SK-N-SH (cell line): Measurements from ENCODE around the gene CST3. TPM values are rescaled to one million over a fixed set of nuclear protein-coding genes. Genes with fewer than 3 reads are reported as not detected.

ENCODE experiments used
- CTCF ChIA-PET: fragments of 300-600, 350-600 bp; formaldehyde crosslinking; extraction: SDS; loops from one replicate; lab custom pipeline; 2021; lab: Yijun Ruan, JAX
- POLR2A ChIA-PET: fragments of 350-600 bp; sonication (Branson Sonifier 250); formaldehyde crosslinking; extraction: SDS; loops from one replicate; lab custom pipeline; 2020; ENCODE audit warnings: antibody characterized with exemption, inconsistent platforms; lab: Yijun Ruan, JAX
- DNase-seq: peaks from one replicate; pipeline ENCODE4 v3.0.0; 2012
- H2AFZ ChIP-seq: fragments of 200-600 bp; sonication (generic); 2 replicates; pipeline ENCODE4 v1.8.1; 2016; ENCODE audit warnings: antibody characterized with exemption, mild to moderate bottlenecking, low read depth
- H3F3A ChIP-seq: fragments of 200-600 bp; sonication (generic); replicated peaks from 2 replicates; pipeline ENCODE3; 2016; ENCODE audit warnings: antibody characterized with exemption, mild to moderate bottlenecking; ENCODE audit not compliant: insufficient read depth
- H3K27ac ChIP-seq, 2 experiments: fragments of 200-500 bp in 1 of 2; fragments of 200-600 bp in 1 of 2; sonication (Bioruptor generic) in 1 of 2; sonication (generic), shearing (Covaris generic) in 1 of 2; 2 replicates each; pipeline versions ENCODE4 v1.5.1 to v1.6.1; 2014 to 2016; ENCODE audit warnings: low read depth in 2 of 2, inconsistent platforms in 1 of 2, low read length in 1 of 2, mild to moderate bottlenecking in 1 of 2, mixed read lengths in 1 of 2
- H3K27me3 ChIP-seq: fragments of 200-600 bp; sonication (generic), shearing (Covaris generic); 2 replicates; pipeline ENCODE4 v1.6.1; 2016; ENCODE audit warnings: mixed run types; ENCODE audit not compliant: insufficient read depth
- H3K36me3 ChIP-seq, 2 experiments: fragments of 200-500 bp in 1 of 2; fragments of 200-600 bp in 1 of 2; sonication (Bioruptor generic) in 1 of 2; sonication (generic) in 1 of 2; replicated peaks in 1 of 2; 2 replicates each; pipeline versions ENCODE3 to v1.5.1; 2014 to 2016; ENCODE audit warnings: low read length in 1 of 2, mild to moderate bottlenecking in 1 of 2; ENCODE audit not compliant: insufficient read depth in 2 of 2, control insufficient read depth in 1 of 2
- H3K4me1 ChIP-seq, 2 experiments: fragments of 200-500 bp in 1 of 2; fragments of 200-600 bp in 1 of 2; sonication (Bioruptor generic) in 1 of 2; sonication (generic), shearing (Covaris generic) in 1 of 2; 2 replicates each; pipeline versions ENCODE4 v1.5.1 to v1.6.1; 2014 to 2016; ENCODE audit warnings: low read depth in 1 of 2, low read length in 1 of 2, mixed run types in 1 of 2; ENCODE audit not compliant: insufficient read depth in 2 of 2, control insufficient read depth in 1 of 2
- H3K4me2 ChIP-seq: fragments of 200-600 bp; sonication (generic), shearing (Covaris generic); 2 replicates; pipeline ENCODE4 v1.6.1; 2017; ENCODE audit warnings: mixed run types
- H3K4me3 ChIP-seq, 2 experiments: fragments of 200-500 bp in 1 of 2; fragments of 200-600 bp in 1 of 2; sonication (Bioruptor generic) in 1 of 2; sonication (generic), shearing (Covaris generic) in 1 of 2; 2 replicates each; pipeline versions ENCODE4 v1.5.1 to v1.8.1; 2014 to 2016; ENCODE audit warnings: low read depth in 2 of 2, inconsistent platforms in 1 of 2, low read length in 1 of 2, mild to moderate bottlenecking in 1 of 2, mixed read lengths in 1 of 2, moderate library complexity in 1 of 2
- H3K79me2 ChIP-seq: fragments of 200-600 bp; sonication (generic); 2 replicates; pipeline ENCODE4 v1.8.1; 2017; ENCODE audit warnings: mild to moderate bottlenecking; ENCODE audit not compliant: insufficient read depth
- H3K9ac ChIP-seq: fragments of 200-600 bp; sonication (generic); 2 replicates; pipeline ENCODE4 v1.6.1; 2017; ENCODE audit warnings: mixed run types
- H3K9me2 ChIP-seq: fragments of 200-600 bp; sonication (generic); 2 replicates; pipeline ENCODE4 v1.6.1; 2017; ENCODE audit warnings: mixed run types
- H3K9me3 ChIP-seq: fragments of 200-600 bp; sonication (generic); 2 replicates; pipeline ENCODE4 v1.6.1; 2017; ENCODE audit warnings: mixed run types, mild to moderate bottlenecking, moderate library complexity
- H4K20me1 ChIP-seq: fragments of 200-600 bp; sonication (generic); 2 replicates; pipeline ENCODE4 v1.6.1; 2017; ENCODE audit warnings: mild to moderate bottlenecking, mixed run types; ENCODE audit not compliant: insufficient read depth
- CHD2 ChIP-seq: fragments of 150-350 bp; IDR thresholded peaks from 2 replicates; pipeline ENCODE4 v1.6.1; 2018; ENCODE audit warnings: low read length; ENCODE audit not compliant: partially characterized antibody
- EP300 ChIP-seq, 2 experiments: IDR thresholded peaks; 2 replicates each; pipeline versions ENCODE4 v1.4.0 to v1.6.1; 2012; ENCODE audit warnings: borderline replicate concordance in 1 of 2, low read depth in 1 of 2, low read length in 1 of 2
- FOSL2 ChIP-seq: IDR thresholded peaks from 2 replicates; pipeline ENCODE4 v1.4.0; 2012; ENCODE audit warnings: low read depth, mild to moderate bottlenecking, moderate library complexity, borderline replicate concordance
- FOXJ3 ChIP-seq: sonication (generic); formaldehyde crosslinking; IDR thresholded peaks from 2 replicates; pipeline ENCODE4 v1.5.1; 2020; ENCODE audit warnings: mild to moderate bottlenecking, missing genetic modification reagents
- FOXM1 ChIP-seq: IDR thresholded peaks from 2 replicates; pipeline ENCODE4 v1.4.0; 2012; ENCODE audit warnings: low read depth, mild to moderate bottlenecking
- GATA2 ChIP-seq: sonication (generic); formaldehyde crosslinking; IDR thresholded peaks from 2 replicates; pipeline ENCODE4 v1.5.0; 2020; ENCODE audit warnings: mild to moderate bottlenecking, missing genetic modification reagents
- MEF2A ChIP-seq: IDR thresholded peaks from 2 replicates; pipeline ENCODE4 v1.4.0; 2012; ENCODE audit warnings: low read depth, borderline replicate concordance
- MXI1 ChIP-seq: IDR thresholded peaks from 2 replicates; pipeline ENCODE4 v1.6.1; 2012; ENCODE audit warnings: mild to moderate bottlenecking, low read depth, low read length, improper control_type of control experiment
- NFIC ChIP-seq: IDR thresholded peaks from 2 replicates; pipeline ENCODE4 v1.4.0; 2012; ENCODE audit warnings: borderline replicate concordance
- NRF1 ChIP-seq: IDR thresholded peaks from 2 replicates; pipeline ENCODE4 v1.6.1; 2012; ENCODE audit warnings: low read depth, mild to moderate bottlenecking, low read length
- POLR2AphosphoS5 ChIP-seq: IDR thresholded peaks from 2 replicates; pipeline ENCODE4 v1.6.1; 2012; ENCODE audit warnings: low read depth, low read length
- RCOR1 ChIP-seq: fragments of 150-350 bp; IDR thresholded peaks from 2 replicates; pipeline ENCODE4 v1.6.1; 2017; ENCODE audit warnings: antibody characterized with exemption, low read length
- RFX5 ChIP-seq: IDR thresholded peaks from 2 replicates; pipeline ENCODE4 v1.6.1; 2012; ENCODE audit warnings: mild to moderate bottlenecking, improper control_type of control experiment, low read length
- SIN3A ChIP-seq: IDR thresholded peaks from 2 replicates; pipeline ENCODE4 v1.6.1; 2012; ENCODE audit warnings: low read depth, mild to moderate bottlenecking, low read length, moderate library complexity, borderline replicate concordance
- SMC3 ChIP-seq: IDR thresholded peaks from 2 replicates; pipeline ENCODE4 v1.6.1; 2012; ENCODE audit warnings: low read depth, low read length, improper control_type of control experiment
- TCF12 ChIP-seq: IDR thresholded peaks from 2 replicates; pipeline ENCODE4 v1.4.0; 2012
- TEAD4 ChIP-seq: IDR thresholded peaks from 2 replicates; pipeline ENCODE4 v1.4.0; 2012; ENCODE audit warnings: mild to moderate bottlenecking, borderline replicate concordance; ENCODE audit not compliant: insufficient read depth
- whole genome bisulfite sequencing: methylation state at CpG from one replicate; pipeline ENCODE4 v1.1.6; 2017; ENCODE audit warnings: low lambda C conversion rate; 5-methylcytosine and 5-hydroxymethylcytosine counted together
- polyA plus RNA-seq, 3 experiments: library from polyadenylated mRNA; depleted of rRNA; stranded (reverse); fragments of >200 nt; gene quantifications; 2 replicates each; pipeline ENCODE4 v1.2.3, GENCODE V29; 2012
- TF ChIP-seq, protein P1 (sequence below): IDR thresholded peaks from 2 replicates; pipeline ENCODE4 v1.4.0; 2012; ENCODE audit warnings: low read depth, borderline replicate concordance
- TF ChIP-seq, protein P2 (sequence below): fragments of 150-350 bp; IDR thresholded peaks from 2 replicates; pipeline ENCODE4 v1.6.1; 2016; ENCODE audit warnings: mild to moderate bottlenecking, low read depth, low read length
- TF ChIP-seq, protein P3 (sequence below): fragments of 200-600 bp; sonication (generic); IDR thresholded peaks from 2 replicates; pipeline ENCODE4 v1.6.1; 2017; ENCODE audit warnings: antibody characterized with exemption, mild to moderate bottlenecking, moderate library complexity

Gene CST3
- polyA plus RNA-seq, 1 of the 3 experiments (the other 2 are of a cell fraction): 428 TPM

DNA sequence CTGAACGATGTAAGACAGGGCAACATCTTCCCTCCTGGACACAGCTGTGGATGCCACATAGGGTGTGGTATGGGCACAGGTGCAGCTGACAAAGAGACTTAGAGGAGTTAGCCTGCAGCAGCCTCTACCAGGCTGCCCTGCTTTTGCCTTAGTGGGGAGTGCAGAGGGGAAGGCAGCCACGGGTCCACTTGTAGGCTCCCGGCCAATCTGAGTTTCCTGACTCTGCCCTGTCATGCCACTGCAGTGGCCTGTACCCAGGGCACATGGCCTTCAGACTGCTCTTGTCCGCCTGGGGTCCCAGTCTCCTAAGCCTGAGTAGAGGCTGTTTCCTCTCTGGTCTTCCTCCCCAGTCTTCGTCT, 52.3 kb downstream of the CST3 start:
- no peak for DNase-seq
- H3K4me3 ChIP-seq: no peak overlapping the region
- POLR2A ChIA-PET: no interaction called here
- CTCF ChIA-PET: interaction anchor here (0.9 to 1.2 kb wide), 2 partner anchors 13 kb away, joined by 3 read pairs; no protein-coding TSS in a partner anchor
- no peaks in the 10 kb centered on the region for H3F3A ChIP-seq
- H3K4me2 ChIP-seq: no peak overlapping the region
- no peaks in the 10 kb centered on the region for H4K20me1 ChIP-seq
- no peak overlapping the region for H3K9ac ChIP-seq
- H3K9me2 ChIP-seq: no peaks in the 10 kb centered on the region
- no peaks in the 10 kb centered on the region for H3K36me3 ChIP-seq
- no peaks in the 10 kb centered on the region for H3K9me3 ChIP-seq
- H3K79me2 ChIP-seq: no peaks in the 10 kb centered on the region
- H3K27me3 ChIP-seq: no peaks in the 10 kb centered on the region
- H2AFZ ChIP-seq: no peak overlapping the region
- WGBS: 4% methylated on average over 4 of the region's 5 CpGs
- no peak for TF ChIP-seq MXI1
- TF ChIP-seq, protein P1, sequence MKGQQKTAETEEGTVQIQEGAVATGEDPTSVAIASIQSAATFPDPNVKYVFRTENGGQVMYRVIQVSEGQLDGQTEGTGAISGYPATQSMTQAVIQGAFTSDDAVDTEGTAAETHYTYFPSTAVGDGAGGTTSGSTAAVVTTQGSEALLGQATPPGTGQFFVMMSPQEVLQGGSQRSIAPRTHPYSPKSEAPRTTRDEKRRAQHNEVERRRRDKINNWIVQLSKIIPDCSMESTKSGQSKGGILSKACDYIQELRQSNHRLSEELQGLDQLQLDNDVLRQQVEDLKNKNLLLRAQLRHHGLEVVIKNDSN: no peak
- no peak for TF ChIP-seq NRF1
- TF ChIP-seq FOXJ3 (CRISPR knock-in tag): no peak
- no peak for TF ChIP-seq FOXM1
- TF ChIP-seq CHD2: no peak
- TF ChIP-seq SIN3A: no peak
- no peak for TF ChIP-seq SMC3
- no peak for TF ChIP-seq NFIC
- no peak for TF ChIP-seq FOSL2
- no peak overlapping the region for H3K27ac ChIP-seq
- H3K4me1 ChIP-seq: no peaks in the 10 kb centered on the region

DNA sequence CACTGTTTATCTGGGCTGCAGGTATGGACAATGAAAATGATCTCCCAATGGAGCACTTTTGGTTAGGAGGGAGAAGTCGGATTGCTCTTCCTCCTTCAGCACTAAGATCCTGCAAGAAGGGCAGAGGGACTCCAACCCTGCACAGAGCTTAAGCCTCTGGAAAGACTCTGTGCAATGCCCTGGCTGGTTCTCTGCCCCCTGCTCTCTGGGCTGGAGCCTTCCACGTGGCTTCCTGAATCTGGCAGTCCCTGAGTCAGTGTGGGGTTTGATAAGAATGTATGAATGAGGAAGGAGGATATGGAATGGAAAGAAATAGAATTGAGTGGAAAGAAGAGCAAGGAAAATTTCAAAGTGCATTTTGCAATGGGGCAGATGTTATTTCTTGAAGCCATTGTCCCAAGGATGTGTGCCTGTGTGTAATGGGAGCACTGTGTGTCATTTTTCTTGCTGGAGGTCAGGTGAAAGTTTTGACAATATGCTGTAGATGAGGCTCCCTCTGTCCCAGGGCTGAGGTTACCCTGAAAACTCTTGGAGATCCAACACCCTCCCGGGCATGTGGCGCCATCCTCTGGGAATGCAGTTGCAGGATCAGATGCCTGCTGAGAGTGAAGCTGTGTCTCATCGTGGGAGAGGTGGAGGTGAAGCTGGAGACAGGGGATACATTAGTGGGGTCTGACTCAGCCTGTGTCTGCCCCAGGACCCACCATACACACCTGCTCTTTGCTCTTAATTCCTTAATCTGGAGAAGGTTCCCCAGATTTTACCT, 53.1 kb downstream of the CST3 start:
- Histone ChIP-seq H3K4me3 (no peak overlapping the region), H3K4me1 (no peaks in the 10 kb centered on the region), H3K4me2 (no peak overlapping the region), H3K9me2 (no peaks in the 10 kb centered on the region), H3K79me2 (no peaks in the 10 kb centered on the region), H3K36me3 (no peaks in the 10 kb centered on the region), H3K27ac (no peak overlapping the region), H4K20me1 (no peaks in the 10 kb centered on the region), H3K27me3 (no peaks in the 10 kb centered on the region), H3K9me3 (no peaks in the 10 kb centered on the region), H2AFZ (no peak overlapping the region), H3K9ac (no peak overlapping the region), H3F3A (no peaks in the 10 kb centered on the region)
- ChIA-PET POLR2A (no interaction called here), CTCF (interaction anchor here (0.9 to 1.2 kb wide), 2 partner anchors 12 to 14 kb away, joined by 3 read pairs; no protein-coding TSS in a partner anchor)
- no peak for DNase-seq
- WGBS: 0% methylated on average over 5 of the region's 5 CpGs
- TF ChIP-seq SIN3A: no peak
- TF ChIP-seq MEF2A: no peak
- no peak for TF ChIP-seq RFX5
- TF ChIP-seq NRF1: no peak
- TF ChIP-seq RCOR1: no peak
- no peak for TF ChIP-seq EP300 (IDR thresholded peaks at IDR 0.05; ENCODE audit: borderline replicate concordance in 1 of 2, low read depth in 1 of 2, low read length in 1 of 2)
- no peak for TF ChIP-seq GATA2
- no peak for TF ChIP-seq FOXM1
- no peak for TF ChIP-seq TEAD4
- TF ChIP-seq SMC3: no peak
- TF ChIP-seq, protein P2, sequence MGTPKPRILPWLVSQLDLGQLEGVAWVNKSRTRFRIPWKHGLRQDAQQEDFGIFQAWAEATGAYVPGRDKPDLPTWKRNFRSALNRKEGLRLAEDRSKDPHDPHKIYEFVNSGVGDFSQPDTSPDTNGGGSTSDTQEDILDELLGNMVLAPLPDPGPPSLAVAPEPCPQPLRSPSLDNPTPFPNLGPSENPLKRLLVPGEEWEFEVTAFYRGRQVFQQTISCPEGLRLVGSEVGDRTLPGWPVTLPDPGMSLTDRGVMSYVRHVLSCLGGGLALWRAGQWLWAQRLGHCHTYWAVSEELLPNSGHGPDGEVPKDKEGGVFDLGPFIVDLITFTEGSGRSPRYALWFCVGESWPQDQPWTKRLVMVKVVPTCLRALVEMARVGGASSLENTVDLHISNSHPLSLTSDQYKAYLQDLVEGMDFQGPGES: no peak
- TF ChIP-seq, protein P1: no peak
- TF ChIP-seq, protein P3, sequence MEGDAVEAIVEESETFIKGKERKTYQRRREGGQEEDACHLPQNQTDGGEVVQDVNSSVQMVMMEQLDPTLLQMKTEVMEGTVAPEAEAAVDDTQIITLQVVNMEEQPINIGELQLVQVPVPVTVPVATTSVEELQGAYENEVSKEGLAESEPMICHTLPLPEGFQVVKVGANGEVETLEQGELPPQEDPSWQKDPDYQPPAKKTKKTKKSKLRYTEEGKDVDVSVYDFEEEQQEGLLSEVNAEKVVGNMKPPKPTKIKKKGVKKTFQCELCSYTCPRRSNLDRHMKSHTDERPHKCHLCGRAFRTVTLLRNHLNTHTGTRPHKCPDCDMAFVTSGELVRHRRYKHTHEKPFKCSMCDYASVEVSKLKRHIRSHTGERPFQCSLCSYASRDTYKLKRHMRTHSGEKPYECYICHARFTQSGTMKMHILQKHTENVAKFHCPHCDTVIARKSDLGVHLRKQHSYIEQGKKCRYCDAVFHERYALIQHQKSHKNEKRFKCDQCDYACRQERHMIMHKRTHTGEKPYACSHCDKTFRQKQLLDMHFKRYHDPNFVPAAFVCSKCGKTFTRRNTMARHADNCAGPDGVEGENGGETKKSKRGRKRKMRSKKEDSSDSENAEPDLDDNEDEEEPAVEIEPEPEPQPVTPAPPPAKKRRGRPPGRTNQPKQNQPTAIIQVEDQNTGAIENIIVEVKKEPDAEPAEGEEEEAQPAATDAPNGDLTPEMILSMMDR: no peak
- TF ChIP-seq POLR2AphosphoS5: no peak
- no peak for TF ChIP-seq TCF12
